ENCODE results near the gene COL28A1. TPM values are rescaled to one million over a fixed set of nuclear protein-coding genes. Genes with fewer than 3 reads are reported as not detected.

COL28A1 gene
- total and polyA plus RNA-seq, 2 experiments from 2014 or later, result 0.31 to 0.70 TPM

DNA sequence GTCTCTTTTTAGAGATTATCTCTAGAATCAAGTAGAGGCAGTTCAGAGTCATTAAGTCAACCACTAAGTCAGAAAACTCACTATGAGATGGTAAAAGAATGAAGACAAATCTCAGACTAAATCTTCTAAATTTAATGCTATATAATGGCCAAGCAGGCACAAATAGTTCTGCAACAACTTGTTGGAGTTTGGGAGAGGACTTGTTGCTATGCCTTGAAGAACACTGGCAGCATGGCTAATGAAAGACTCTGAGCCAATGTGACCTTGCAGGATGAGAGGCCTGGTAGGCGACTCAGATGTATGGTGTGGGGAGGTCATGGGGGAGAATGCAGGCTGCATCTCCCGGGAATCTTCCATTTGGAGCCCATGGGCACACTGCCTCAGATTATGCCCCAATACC, 224.7 kb downstream of the COL28A1 start:
- Histone ChIP-seq H3K9me2 (ENCODE audit: insufficient read depth) (peaks cover 7% of the 10 kb centered on the region; the same call in 1 of the 2 replicates), H3K27ac (ENCODE audit: low read depth) (no peak overlapping the region), H2AFZ (no peak overlapping the region), H3F3A (replicated peaks; ENCODE audit: low read depth) (no peaks in the 10 kb centered on the region), H3K36me3 (ENCODE audit: insufficient read depth) (no peaks in the 10 kb centered on the region), H4K20me1 (replicated peaks; ENCODE audit: insufficient read depth) (no peaks in the 10 kb centered on the region), H3K4me1 (ENCODE audit: insufficient read depth) (no peaks in the 10 kb centered on the region), H3K27me3 (ENCODE audit: insufficient read depth) (no peaks in the 10 kb centered on the region), H3K79me2 (replicated peaks; ENCODE audit: insufficient read depth) (no peaks in the 10 kb centered on the region), H3K4me2 (no peak overlapping the region), H3K4me3 (no peak overlapping the region)
- Mint-ChIP-seq H3K27ac (no peak overlapping the region), H3K4me1 (no peaks in the 10 kb centered on the region), H3K9me3 (peaks cover 2% of the 10 kb centered on the region; the same call in 2 of the 3 replicates), H3K27me3 (ENCODE audit: insufficient read depth, low read depth, poor library complexity) (peaks cover 2% of the 10 kb centered on the region), H3K4me3 (no peak overlapping the region), H3K36me3 (ENCODE audit: low read depth) (no peaks in the 10 kb centered on the region)
- DNase-seq (ENCODE audit: low spot score) (no peak), ATAC-seq (no peak)
- TF ChIP-seq EZH2phosphoT487 (IDR thresholded peaks at IDR 0.05; ENCODE audit: unreplicated experiment), result no peak
- TF ChIP-seq STAT1 (IDR thresholded peaks at IDR 0.05; ENCODE audit: unreplicated experiment), result no peak
- TF ChIP-seq, protein P1, sequence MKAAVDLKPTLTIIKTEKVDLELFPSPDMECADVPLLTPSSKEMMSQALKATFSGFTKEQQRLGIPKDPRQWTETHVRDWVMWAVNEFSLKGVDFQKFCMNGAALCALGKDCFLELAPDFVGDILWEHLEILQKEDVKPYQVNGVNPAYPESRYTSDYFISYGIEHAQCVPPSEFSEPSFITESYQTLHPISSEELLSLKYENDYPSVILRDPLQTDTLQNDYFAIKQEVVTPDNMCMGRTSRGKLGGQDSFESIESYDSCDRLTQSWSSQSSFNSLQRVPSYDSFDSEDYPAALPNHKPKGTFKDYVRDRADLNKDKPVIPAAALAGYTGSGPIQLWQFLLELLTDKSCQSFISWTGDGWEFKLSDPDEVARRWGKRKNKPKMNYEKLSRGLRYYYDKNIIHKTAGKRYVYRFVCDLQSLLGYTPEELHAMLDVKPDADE (IDR thresholded peaks at IDR 0.05), result no peak
- TF ChIP-seq ZNF331 (CRISPR knock-in tag; IDR thresholded peaks at IDR 0.05; ENCODE audit: low read depth), result no peak
- TF ChIP-seq, protein P2, sequence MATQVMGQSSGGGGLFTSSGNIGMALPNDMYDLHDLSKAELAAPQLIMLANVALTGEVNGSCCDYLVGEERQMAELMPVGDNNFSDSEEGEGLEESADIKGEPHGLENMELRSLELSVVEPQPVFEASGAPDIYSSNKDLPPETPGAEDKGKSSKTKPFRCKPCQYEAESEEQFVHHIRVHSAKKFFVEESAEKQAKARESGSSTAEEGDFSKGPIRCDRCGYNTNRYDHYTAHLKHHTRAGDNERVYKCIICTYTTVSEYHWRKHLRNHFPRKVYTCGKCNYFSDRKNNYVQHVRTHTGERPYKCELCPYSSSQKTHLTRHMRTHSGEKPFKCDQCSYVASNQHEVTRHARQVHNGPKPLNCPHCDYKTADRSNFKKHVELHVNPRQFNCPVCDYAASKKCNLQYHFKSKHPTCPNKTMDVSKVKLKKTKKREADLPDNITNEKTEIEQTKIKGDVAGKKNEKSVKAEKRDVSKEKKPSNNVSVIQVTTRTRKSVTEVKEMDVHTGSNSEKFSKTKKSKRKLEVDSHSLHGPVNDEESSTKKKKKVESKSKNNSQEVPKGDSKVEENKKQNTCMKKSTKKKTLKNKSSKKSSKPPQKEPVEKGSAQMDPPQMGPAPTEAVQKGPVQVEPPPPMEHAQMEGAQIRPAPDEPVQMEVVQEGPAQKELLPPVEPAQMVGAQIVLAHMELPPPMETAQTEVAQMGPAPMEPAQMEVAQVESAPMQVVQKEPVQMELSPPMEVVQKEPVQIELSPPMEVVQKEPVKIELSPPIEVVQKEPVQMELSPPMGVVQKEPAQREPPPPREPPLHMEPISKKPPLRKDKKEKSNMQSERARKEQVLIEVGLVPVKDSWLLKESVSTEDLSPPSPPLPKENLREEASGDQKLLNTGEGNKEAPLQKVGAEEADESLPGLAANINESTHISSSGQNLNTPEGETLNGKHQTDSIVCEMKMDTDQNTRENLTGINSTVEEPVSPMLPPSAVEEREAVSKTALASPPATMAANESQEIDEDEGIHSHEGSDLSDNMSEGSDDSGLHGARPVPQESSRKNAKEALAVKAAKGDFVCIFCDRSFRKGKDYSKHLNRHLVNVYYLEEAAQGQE (IDR thresholded peaks at IDR 0.05; ENCODE audit: unreplicated experiment), result no peak
- no peak for TF ChIP-seq CREB1 (CRISPR knock-in tag; IDR thresholded peaks at IDR 0.05; ENCODE audit: low read depth)
- TF ChIP-seq POLR2AphosphoS5 (IDR thresholded peaks at IDR 0.05; ENCODE audit: low read depth), result no peak
- no peak for TF ChIP-seq CTCF (conservative IDR thresholded peaks at IDR 0.05; ENCODE audit: low read depth in 2 of 2)
- TF ChIP-seq NANOG (IDR thresholded peaks at IDR 0.05; ENCODE audit: borderline replicate concordance), result no peak
- no peak for TF ChIP-seq ZNF114 (CRISPR knock-in tag; IDR thresholded peaks at IDR 0.05)
- TF ChIP-seq, protein P3, sequence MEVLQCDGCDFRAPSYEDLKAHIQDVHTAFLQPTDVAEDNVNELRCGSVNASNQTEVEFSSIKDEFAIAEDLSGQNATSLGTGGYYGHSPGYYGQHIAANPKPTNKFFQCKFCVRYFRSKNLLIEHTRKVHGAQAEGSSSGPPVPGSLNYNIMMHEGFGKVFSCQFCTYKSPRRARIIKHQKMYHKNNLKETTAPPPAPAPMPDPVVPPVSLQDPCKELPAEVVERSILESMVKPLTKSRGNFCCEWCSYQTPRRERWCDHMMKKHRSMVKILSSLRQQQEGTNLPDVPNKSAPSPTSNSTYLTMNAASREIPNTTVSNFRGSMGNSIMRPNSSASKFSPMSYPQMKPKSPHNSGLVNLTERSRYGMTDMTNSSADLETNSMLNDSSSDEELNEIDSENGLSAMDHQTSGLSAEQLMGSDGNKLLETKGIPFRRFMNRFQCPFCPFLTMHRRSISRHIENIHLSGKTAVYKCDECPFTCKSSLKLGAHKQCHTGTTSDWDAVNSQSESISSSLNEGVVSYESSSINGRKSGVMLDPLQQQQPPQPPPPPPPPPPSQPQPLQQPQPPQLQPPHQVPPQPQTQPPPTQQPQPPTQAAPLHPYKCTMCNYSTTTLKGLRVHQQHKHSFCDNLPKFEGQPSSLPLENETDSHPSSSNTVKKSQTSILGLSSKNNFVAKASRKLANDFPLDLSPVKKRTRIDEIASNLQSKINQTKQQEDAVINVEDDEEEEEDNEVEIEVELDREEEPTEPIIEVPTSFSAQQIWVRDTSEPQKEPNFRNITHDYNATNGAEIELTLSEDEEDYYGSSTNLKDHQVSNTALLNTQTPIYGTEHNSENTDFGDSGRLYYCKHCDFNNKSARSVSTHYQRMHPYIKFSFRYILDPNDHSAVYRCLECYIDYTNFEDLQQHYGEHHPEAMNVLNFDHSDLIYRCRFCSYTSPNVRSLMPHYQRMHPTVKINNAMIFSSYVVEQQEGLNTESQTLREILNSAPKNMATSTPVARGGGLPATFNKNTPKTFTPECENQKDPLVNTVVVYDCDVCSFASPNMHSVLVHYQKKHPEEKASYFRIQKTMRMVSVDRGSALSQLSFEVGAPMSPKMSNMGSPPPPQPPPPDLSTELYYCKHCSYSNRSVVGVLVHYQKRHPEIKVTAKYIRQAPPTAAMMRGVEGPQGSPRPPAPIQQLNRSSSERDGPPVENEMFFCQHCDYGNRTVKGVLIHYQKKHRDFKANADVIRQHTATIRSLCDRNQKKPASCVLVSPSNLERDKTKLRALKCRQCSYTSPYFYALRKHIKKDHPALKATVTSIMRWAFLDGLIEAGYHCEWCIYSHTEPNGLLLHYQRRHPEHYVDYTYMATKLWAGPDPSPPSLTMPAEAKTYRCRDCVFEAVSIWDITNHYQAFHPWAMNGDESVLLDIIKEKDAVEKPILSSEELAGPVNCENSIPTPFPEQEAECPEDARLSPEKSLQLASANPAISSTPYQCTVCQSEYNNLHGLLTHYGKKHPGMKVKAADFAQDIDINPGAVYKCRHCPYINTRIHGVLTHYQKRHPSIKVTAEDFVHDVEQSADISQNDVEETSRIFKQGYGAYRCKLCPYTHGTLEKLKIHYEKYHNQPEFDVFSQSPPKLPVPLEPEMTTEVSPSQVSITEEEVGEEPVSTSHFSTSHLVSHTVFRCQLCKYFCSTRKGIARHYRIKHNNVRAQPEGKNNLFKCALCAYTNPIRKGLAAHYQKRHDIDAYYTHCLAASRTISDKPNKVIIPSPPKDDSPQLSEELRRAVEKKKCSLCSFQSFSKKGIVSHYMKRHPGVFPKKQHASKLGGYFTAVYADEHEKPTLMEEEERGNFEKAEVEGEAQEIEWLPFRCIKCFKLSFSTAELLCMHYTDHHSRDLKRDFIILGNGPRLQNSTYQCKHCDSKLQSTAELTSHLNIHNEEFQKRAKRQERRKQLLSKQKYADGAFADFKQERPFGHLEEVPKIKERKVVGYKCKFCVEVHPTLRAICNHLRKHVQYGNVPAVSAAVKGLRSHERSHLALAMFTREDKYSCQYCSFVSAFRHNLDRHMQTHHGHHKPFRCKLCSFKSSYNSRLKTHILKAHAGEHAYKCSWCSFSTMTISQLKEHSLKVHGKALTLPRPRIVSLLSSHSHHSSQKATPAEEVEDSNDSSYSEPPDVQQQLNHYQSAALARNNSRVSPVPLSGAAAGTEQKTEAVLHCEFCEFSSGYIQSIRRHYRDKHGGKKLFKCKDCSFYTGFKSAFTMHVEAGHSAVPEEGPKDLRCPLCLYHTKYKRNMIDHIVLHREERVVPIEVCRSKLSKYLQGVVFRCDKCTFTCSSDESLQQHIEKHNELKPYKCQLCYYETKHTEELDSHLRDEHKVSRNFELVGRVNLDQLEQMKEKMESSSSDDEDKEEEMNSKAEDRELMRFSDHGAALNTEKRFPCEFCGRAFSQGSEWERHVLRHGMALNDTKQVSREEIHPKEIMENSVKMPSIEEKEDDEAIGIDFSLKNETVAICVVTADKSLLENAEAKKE (CRISPR knock-in tag; IDR thresholded peaks at IDR 0.05), result no peak
- no peak for TF ChIP-seq EZH2 (IDR thresholded peaks at IDR 0.05; ENCODE audit: low read depth, unreplicated experiment)
- no peak for TF ChIP-seq JUNB (IDR thresholded peaks at IDR 0.05; ENCODE audit: unreplicated experiment)
